HG03280 (cell line): Measurements from ENCODE around the gene ANK2.
"Not testable (repeated sequence)": the region's sequence is repeated elsewhere in the genome, so short reads cannot be mapped to it uniquely, and the experiment has no call there.

Experiments used
- ATAC-seq: cut with Tn5 transposase; IDR thresholded peaks from one replicate; pipeline ENCODE4 v1.9.1; 2021; ENCODE audit warnings: mild to moderate bottlenecking, moderate library complexity; ENCODE audit not compliant: unreplicated experiment

Gene ANK2

DNA sequence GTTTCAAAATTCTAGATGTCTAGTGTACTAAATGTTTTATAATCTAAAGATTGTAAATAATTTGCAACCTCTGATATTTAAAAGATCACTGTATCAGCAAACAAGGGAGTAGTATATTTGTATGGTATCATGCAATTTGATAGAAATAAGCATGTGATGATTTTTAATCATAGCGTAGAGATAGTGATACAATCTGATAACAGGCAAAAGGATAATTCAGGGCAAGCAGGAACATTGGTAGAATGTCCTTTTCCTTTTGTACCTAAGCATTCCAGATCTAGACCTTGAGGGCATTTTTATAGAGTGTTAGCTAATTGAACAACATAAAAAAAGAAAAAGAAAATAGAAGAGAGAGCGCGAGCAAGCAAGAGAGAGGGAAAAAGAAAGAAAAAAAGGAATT is 1.4 kb downstream of the ANK2 start:
- no peak for ATAC-seq

DNA sequence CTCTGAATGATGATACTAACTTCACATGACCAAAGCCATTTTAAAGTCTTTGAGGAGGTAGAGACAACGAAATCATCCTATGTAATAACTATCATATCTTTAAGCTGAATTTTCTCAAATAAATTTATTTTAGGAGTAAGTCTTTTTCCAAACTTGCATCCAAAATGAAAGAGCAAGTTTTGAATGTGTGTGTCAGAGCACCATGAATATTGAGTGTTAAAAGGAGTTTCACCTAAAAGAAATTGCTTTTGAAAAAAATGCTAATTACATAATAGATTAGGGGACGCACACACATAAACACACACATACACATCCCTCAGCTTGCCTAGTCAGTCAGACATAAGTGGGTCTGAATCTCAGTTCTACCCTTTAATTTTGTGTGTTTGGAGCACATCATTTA is 1.9 kb downstream of the ANK2 start:
- ATAC-seq, result no peak

DNA sequence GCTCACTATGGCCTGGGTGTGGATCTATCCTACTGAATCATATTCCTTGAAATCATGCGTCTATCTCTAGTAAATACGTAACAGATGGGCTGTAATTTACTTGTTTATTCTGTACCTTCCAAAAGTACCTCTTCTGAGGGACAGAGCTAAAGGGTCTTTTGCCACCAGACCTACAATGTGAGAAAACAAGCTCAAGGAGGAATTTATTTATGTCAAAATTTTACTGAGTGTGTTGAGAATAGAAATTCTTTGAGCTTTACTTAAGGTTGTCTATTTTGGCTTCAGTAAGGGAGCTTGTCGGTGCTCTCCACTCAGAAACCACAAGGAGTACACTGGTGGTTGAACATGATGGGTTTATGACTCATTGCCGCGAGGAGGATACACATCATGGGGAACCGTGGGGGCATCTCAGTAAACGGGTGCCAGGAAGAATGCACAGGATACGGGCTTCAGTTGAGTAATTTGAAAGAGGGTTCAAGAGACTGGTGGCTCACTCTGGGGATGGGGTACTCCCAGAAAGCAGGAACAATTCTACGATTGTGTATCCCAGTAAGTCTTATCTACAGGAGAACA is 3.0 kb downstream of the ANK2 start:
- ATAC-seq, result peak; percentile 95

DNA sequence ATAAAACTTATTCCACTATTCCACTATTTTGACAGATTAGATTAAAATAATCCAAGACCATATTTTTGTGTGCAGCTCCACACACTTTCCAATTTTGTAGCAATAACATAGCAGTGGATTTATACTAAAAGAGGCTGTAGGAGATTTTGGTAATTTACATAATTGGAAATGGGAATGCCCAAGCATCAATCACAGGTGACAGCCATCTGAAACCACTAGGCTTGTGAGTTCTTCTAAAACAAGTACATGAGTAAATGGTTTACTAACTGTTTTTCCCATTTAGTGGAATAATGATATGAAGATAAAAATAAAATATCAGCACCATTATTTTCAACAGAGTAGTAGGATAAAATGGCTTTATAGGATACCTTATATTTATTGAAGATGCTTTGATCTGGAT is 4.4 kb downstream of the ANK2 start:
- no peak for ATAC-seq

DNA sequence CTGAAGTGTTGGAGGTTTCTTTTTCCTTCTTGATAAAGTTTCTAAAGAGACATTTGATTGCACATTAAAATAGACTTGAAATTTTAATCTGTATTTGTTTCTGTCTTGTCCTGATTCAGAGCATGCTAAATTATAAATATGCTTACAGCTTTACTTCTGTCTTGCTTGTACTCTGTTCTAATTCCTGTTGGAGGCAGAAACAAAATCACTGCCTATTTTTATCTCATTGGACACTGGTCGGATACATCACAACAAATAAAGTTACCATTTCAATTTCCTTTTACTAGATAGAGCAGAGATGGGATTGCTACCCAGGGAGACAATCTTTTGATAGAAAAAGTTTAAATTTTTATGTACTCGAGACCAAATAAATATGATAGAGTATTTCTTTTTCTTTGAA is 6.9 kb downstream of the ANK2 start:
- no peak for ATAC-seq

DNA sequence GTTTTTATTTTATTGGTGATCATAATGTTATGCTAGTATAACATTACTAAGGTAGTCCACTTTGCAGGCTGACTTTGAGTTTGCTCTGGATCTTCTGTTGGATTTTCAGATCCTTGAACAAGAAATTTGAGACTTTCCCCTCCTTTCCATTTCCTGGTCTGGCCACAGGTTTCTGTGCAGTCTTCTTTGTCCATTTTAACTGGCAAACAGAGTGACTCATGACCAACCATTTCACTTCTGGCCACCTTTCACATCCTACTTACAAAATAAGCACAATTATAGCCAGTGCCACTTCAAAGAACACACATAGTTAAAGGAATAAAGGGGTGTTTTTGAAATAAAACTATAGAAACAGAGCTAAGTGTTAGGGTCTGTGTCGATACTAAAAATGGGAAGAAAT is 8.4 kb downstream of the ANK2 start:
- ATAC-seq, result no peak

DNA sequence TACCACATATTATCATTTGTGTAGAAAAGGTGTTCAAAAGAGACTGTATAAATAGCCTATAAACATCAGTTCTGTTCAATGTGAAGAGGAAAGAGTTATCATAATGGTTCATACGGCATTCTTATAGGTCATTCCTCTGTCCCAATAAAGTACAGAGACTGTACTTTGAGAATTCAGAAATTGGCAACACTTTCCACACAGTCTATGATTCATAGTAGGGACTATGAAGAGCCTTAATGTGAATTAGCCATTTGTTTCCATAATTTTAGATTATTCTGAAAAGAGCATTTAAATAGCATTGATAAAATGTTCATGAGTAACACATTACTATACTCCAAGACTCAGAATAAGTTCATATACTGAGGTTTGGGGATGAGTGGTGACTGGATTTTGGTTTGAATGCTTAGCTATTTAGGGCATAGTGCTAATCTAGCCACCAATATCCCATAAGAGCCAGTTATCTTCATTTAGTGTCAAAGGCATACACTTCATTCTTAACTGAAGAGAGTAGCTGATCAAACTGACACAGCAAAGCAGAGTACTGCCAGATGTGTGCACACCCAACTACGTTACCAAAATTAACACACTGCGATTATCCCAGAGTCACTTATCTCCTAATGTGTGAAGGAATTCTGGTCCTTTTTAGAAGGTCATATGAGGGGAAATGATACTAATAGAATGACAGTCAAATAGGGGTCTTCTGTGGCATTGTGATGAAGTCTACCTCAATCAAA is 10.2 kb downstream of the ANK2 start:
- no peak for ATAC-seq

DNA sequence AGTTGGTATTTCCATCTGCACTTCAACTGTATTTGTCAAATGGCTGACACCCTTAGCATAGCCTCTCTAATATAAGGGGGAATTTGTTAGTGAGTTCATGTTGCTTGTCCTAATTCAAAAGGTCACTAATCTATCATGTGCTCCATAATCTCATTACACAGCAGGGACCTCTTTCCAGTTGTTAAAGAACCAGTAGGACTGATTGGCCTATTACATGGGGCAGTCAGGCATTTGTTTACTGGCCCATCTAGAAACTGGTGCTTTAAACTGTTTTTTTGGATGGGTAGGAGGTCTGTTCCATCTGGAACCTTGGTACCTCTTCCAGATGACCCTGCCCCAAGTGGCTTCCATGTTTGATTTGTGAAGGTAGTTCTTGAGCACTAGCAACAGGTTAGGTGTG is 11.4 kb downstream of the ANK2 start:
- no peak for ATAC-seq

DNA sequence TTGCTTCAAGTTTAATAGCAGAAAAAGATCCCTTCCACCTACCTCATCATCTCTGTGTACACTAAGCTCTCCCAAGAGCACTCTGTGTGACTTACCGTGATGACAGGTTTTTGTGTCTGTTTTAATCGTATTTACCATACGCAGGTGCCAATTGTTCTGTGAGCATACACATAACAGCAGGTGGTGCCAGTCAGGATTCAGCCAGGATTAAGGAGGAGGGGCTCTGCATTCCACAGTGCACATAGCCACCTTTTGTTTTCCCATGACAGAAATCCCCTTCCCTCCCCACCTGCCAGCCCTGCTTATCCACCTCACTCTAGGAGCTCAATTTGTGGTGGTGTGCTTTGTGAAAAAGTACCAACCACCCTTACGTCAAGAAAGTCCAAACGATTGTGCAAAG is 14.8 kb downstream of the ANK2 start:
- no peak for ATAC-seq

DNA sequence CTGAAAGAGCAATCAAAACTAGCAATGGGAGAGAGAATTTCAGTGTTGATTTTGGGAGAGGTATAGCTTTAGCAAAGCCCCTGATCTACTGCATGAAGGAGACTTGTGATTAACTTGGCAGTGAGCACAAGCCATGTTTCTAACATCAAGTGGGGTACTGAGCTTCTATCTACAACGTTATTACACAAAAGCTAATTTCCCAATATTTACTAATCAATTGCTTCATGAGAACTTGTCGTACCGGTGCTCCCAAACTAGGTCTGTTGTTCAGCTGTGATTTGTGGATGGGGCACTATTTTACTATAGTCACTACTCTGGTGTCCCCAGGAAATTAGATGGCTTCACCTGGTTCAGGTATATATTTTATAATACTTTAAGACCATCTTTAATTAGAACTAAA is 16.2 kb downstream of the ANK2 start:
- no peak for ATAC-seq

DNA sequence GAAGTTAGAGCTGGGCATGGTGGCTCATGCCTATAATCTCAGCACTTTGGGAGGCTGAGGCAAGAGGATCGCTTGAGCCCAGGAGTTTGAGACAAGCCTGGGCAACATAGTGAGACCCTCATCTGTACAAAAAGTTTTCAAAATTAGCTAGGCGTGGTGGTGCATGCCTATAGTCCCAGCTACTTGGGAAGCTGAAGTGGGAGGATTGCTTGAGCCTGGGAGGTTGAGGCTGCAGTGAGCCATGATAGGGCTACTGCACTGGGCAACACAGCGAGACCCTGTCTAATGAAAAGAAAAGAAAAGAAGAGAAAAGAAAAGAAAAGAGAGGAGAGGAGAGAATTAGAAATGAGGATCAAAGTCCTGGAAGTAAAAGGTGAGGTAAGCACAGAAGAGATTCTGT is 19.3 kb downstream of the ANK2 start:
- not testable (repeated sequence) for ATAC-seq

DNA sequence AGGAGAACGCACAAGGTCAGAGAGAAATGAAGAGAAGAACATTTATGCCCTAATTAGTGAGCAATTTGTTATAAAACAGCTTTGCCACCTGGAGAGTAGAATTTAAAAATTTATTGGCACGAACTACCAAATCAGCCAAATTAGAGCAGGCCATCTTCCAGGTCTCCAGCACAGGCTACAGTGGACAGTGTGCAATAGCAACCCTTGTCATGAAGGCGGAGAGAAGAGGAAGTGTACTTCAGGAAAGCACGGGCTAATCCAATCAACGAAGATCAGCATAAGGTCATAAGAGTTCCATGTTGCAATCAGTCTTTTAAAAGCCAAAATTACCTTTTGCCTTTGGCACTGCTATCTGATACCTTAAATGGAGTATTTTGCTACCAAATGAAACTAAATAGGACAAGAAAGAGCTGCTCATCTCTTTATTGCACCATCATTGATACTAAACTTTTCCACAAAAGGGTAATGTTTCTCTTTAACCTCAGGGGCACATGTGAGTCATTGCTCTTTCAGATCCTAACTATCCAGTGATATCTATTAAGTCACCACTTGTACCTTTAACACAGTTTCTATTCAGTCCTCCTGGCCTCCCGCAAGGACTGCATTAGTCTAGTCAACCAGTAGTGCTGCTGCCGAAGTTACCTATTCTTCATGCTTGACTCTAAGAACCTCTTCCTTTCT is 19.9 kb downstream of the ANK2 start:
- no peak for ATAC-seq

DNA sequence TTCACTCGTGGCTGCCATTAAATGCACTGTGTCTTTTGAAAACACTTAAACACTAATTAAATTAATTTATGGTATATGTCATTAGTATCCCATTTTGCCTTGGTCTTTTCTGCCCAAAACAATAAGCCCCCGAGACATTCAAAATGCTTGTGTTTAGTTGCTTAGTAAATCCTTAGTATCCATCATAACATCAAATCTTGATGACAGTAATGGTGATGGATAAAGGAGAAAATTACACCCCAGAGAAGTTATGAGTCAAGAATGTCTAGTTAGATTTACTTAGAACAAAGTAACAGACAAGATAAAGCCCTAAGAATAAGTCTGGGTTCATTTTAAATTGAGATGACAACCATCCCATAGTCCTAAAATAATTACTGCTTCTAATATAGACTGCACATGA is 21.3 kb downstream of the ANK2 start:
- no peak for ATAC-seq

DNA sequence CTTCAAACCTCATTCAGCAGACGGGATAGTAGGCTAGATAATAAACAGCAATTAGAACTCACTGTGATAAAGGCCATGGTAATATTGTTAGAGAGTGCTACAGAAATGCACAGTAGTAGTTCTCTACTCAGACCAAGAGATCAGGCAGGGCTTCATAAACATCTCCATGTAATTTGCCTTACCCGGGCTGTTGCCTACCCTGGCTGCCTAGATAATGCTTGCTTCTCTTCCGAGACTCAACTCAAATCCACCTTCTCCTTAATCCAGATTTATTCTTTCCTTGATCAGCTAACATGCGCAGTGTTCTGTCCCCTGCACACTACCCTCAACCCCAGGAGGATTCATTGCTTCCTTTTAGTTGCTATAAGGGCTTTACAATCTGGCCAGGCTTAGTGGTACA is 21.8 kb downstream of the ANK2 start:
- ATAC-seq, result no peak

DNA sequence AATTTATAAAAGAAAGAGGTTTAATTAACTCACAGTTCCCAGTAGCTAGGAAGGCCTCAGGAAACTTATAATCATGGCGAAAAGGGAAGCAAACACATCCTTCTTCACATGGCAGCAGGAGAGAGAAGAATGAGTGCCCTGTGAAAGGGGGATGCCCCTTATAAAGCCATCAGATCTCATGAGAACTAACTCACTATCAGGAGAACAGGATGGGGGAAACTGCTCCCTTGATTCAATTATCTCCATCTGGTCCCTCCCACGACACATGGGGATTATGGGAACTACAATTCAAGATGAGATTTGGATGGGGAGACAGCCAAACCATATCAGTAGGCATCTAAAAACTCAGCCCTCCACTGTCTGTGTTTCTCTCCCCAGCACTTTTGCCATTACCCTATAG is 22.4 kb downstream of the ANK2 start:
- no peak for ATAC-seq

DNA sequence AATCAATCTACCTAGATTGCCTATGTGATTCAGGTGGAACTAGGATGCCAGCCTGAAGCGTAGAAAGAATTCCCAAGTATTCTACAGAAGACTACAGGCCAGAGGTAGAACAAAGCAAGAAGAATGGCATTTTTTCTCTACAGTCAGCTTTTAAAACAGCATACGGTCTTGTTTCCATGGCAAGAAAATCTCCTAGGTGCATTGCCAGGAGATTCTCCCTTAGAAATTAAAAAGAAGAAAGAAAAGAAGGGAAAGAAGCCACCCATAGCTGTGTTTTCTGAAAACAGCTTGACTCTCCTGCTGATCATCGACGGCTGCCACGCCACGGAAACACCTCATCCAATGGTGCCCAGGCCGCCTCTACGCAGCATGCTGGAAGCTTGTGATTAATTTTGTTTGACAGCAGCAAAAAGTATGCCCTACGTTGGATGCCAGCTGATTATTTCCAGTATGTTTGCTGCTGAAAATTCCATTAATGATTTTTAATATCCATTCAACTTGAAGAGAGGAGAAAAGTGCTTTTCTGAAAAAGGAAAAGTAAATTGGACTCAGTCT is 24.1 kb downstream of the ANK2 start:
- no peak for ATAC-seq

DNA sequence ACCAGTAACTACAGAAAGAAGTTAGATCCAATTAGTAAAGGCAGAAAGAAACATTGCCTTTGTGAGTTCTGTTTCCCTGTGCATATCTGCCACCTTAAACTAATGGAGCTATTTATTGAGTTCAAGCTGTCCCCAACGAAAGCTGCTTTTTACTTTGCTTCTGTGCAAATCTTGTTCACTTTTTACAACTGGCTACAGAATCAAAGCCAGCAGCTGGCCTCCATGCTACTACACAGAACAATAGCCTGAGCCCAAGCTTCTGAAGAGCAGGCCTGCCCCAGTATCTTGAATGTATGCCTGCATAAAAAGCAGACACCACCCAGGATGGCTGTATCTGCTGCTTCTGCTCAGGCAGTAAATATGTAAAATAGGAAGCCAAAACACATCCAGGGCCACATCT is 28.1 kb downstream of the ANK2 start:
- ATAC-seq, result no peak

DNA sequence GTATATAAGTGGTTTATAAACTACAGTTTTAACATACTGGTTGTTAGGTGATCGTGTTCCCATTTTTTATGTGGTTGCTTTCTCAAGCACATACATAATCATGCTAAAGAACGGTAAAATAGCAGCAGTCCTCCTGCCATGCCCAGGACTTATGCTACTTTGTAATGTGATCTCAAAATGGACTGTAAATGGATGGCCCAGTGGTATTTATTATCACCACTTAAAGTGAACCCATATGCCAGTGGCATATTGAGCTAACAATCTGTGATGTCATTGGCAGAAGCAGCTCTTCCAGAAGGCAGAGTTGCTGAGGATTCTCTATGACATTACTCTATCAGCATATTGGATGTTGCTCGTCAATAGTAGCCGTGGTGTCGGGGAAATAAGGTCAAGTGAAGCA is 28.6 kb downstream of the ANK2 start:
- no peak for ATAC-seq

DNA sequence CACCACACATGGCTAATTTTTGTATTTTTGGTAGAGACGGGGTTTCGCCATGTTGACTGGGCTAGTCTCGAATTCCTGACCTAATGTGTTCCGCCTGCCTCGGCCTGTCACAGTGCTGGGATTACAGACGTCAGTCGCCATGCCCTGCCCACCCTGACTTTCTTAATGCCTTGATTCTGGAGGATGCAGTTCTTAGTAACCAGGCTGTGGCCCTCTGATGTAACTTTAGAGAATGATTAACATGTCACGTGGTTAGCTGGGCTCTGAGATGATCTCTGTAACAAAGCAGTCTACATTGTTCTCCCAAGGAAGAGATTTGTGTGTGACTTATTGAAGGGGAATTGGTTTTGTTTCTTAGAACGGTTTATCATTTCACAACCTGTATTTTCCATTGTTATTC is 30.6 kb downstream of the ANK2 start:
- no peak for ATAC-seq

DNA sequence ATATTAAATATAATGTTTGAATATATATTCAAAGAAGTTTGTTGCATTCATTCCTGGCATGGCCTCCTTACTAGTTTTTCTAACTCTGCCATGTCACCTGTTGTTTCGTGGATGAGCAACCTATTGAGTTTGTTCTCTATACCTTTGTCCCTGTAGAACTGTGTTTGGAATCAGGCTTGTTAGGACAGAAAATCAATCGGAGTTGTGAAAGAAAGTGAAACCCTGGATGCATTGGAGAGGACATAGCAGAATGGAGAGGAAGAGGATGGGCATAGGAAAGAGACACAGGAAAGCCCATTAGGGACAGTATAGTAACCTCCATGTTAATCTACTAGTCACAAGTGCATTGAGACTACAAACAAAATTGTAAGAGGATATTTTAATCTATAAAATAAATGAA is 31.2 kb downstream of the ANK2 start:
- no peak for ATAC-seq

DNA sequence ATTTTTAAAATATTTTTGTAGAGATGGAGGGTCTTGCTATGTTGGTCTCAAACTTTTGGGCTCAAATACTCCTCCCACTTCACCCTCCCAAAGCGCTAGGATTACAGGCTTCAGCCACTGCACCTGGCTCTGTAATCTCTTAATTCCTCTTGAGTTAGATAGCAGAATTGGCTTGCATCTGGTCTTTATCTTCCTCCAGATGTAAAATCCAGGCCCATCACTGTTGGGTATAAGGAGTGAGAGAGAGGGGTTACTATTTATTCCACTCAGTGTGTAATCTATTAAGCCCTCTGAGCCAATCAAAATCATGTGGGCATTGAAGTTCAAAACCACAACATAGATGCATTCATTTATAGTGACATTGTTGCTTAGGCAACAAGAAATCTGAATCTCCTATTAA is 33.9 kb downstream of the ANK2 start:
- ATAC-seq, result no peak

DNA sequence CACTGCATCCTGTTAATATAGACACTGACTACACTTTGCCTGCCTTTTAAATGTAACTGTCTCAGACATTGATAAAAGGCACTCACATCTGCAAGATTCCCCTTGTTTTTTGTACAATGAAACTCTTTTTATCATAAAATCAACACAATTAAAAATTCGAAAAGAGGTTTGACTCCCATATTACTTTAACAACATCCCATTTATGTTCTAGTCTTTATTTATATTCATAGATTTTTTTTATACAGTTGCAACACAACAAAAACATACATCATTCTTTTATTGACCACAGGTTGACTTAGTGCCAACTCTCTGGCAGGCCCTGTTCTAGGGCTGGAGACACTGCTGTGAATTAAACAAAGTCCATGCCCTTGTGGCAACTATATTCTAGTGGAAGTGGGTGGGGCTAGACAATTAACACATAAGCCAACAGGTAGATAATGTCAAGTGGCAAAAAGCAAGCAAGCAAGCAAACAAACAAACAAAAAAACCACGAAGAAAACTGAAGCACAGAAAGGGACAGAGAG is 36.8 kb downstream of the ANK2 start:
- ATAC-seq, result no peak
